Measurements from ENCODE around the gene ATP9A.

Gene ATP9A

GRCh38 chr20:51596668-51597388 lies 171.4 kb downstream of the ATP9A start:
- DNase-seq (ENCODE audit: low spot score): no peak
- Histone ChIP-seq H3K4me3 (no peak overlapping the region), H3K27ac (no peak overlapping the region)
- TF ChIP-seq CTCF (IDR thresholded peaks at IDR 0.05): no peak

DNA sequence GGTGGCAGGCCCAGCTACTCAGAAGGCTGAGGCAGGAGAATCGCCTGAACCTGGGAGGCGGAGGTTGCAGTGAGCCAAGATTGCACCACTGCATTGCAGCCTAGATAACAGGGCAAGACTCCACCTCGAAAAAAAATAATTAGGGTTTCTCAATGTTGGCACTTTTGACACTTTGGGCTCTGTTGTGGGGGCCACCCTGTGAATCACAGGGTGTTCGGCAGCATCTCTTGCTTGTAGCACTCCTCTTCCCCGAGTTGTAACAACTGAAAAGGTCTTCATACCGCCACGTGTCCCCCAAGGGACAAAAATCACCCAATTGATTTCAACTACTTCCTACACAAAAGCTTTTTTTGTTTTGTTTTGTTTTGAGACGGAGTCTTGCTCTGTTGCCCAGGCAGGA lies 172.4 kb downstream of the ATP9A start:
- no peak overlapping the region for H3K27ac ChIP-seq
- H3K4me3 ChIP-seq: no peak overlapping the region
- no peak for TF ChIP-seq CTCF (IDR thresholded peaks at IDR 0.05)
- no peak for DNase-seq (ENCODE audit: low spot score)

GRCh38 chr20:51595058-51595532 lies 173.1 kb downstream of the ATP9A start:
- Histone ChIP-seq H3K27ac (no peak overlapping the region), H3K4me3 (no peak overlapping the region)
- peak; percentile 57 for TF ChIP-seq CTCF (IDR thresholded peaks at IDR 0.05)

DNA sequence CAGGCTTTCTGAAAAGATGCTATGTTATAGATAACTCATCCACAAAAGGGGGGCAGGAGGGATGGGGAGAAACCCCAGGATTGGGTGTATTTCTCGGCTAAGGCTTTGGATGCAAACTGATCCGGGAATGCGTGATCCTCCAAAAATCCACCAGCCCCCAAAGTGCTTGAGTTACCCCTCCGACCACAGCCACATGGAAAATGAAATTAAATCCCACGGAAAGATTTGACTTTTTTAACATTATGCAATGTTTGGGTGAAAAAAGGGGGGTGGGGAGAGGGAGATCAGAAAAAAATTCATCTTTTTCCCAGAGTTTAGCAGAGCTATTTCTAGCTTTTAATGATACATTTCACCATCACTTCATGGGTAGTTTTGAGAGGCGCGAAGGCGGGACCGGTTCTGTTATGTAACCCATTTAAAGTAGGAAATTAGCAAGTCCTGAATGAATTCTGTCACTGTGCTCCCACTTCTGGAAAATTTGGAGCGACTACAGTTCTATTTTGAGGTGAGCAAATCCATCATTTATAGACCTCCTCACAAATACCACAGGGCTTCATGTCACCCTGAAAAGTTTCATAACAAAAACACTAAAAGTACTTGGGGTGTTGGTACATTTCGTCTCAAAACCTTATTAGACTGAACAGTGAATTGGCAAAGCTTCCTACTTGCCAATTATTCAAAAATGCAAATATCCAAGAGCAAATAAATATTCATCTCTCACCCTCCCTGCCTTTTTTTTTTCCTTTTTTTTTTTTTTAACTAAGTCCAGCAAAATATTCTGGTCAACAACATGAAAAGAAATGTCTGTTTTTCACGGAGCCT lies 173.7 kb downstream of the ATP9A start:
- DNase-seq (ENCODE audit: low spot score): no peak
- no peak for TF ChIP-seq CTCF (IDR thresholded peaks at IDR 0.05)
- H3K4me3 ChIP-seq: no peak overlapping the region
- peak overlapping the region; percentile 46 to 49 for H3K27ac ChIP-seq

More at GRCh38 chr20:51595058-51595532, 173.1 kb downstream of the ATP9A start:
- peak; percentile 88 for DNase-seq (ENCODE audit: low spot score)

DNA sequence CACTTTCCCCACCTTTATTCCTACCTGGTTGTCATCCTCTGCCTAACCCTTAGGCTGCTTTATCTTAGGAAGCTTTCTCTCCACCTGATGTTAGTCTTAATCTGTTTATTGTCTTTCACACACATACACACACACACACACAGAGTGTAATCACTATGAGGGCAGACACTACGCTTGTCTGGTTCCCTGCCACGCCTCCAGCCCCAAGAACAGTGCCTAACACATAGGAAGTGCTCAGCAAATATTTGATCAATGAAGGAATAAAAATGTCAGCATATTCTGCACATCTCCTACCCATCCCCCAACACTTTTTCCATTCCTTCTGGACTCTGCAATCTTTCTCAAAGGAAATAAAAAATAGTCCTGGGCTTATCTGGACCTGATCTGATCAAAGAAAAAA lies 174.6 kb downstream of the ATP9A start:
- TF ChIP-seq CTCF (IDR thresholded peaks at IDR 0.05): no peak
- no peak for DNase-seq (ENCODE audit: low spot score)
- H3K27ac ChIP-seq: no peak overlapping the region
- H3K4me3 ChIP-seq: no peak overlapping the region

- Histone ChIP-seq H3K4me3 (no peak overlapping the region), H3K27ac (no peak overlapping the region)
- TF ChIP-seq CTCF (IDR thresholded peaks at IDR 0.05): no peak
- DNase-seq (ENCODE audit: low spot score): no peak
Measured at GRCh38 chr20:51592564-51592963, 175.6 kb downstream of the ATP9A start.

Measured in coronary artery (tissue), 2 donors.